Smooth muscle cell of the brain vasculature (primary cell): Measurements from ENCODE around the gene SMAD3.

Source experiments
- DNase-seq: peaks from one replicate; pipeline ENCODE4 v3.0.0-alpha.2; 2012; ENCODE audit warnings: low read depth, low spot score

SMAD3 gene

DNA sequence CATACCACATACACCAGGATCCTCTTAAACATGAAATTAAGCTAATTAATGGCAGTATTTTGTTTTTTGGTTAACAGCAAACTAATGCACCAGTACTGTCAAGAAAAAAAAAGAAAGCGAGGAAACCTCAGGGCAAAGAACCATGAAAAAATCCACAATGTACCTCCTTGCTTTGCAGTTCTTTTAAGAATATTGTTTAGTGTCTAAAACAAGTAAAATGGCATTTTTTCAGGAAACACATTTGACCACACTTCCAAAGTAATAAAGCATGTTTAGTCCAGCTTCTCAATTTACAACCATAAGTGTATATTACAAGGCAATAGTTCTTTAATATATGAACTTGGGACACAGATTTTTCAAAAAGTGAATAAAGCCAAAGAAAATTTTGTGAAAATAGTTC lies 162.4 kb downstream of the SMAD3 start:
- no peak for DNase-seq

DNA sequence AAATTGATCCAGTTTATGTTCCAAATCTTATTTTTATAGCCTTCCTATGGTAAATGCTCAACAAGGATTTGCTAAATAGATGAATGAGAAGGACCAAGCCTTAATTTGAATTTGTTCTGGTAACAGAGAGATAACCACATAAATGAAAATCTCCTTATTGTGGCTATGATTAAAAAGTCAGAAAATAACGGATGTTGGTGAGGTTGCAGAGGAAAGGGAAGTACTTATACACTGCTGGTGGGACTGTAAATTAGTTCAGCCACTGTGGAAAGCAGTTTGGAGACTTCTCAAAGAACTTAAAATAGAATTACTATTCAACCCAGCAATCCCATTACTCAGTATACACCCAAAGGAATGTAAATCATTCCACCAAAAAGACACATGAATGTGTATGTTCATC lies 162.9 kb downstream of the SMAD3 start:
- no peak for DNase-seq

DNA sequence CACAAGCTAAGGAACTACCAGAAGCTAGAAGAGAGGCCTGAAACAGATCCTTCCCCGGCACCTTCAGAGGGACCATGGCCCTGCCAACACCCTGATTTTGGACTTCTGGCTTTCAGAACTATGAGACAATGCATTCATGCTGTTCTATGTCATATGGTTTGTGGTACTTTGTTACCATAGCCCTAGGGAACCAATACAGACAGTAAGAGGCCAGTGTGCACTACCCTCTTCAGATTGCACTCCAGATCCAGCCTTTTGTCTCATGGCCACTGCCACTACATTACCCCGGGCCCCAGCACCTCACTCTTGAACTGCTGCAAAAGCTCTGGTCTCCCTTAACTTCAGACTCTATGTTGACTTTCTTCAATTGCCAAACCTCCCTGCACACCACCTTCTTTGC lies 165.1 kb downstream of the SMAD3 start:
- no peak for DNase-seq

DNA sequence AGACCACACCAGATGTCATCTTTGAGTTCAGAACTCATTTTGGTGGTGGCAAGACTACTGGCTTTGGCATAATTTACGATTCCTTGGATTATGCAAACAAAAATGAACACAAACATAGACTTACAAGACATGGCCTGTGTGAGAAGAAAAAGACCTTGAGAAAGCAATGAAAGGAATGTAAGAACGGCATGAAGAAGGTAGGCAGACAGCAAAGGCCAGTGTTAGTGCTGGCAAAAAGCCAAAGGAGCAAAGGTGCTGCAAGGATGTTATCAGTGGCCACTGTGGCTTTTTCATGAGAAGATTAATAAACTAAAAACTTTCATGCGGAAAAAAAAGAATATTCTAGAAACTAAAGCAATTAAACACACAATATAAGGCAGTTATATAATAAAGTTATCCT lies 167.2 kb downstream of the SMAD3 start:
- DNase-seq = no peak

DNA sequence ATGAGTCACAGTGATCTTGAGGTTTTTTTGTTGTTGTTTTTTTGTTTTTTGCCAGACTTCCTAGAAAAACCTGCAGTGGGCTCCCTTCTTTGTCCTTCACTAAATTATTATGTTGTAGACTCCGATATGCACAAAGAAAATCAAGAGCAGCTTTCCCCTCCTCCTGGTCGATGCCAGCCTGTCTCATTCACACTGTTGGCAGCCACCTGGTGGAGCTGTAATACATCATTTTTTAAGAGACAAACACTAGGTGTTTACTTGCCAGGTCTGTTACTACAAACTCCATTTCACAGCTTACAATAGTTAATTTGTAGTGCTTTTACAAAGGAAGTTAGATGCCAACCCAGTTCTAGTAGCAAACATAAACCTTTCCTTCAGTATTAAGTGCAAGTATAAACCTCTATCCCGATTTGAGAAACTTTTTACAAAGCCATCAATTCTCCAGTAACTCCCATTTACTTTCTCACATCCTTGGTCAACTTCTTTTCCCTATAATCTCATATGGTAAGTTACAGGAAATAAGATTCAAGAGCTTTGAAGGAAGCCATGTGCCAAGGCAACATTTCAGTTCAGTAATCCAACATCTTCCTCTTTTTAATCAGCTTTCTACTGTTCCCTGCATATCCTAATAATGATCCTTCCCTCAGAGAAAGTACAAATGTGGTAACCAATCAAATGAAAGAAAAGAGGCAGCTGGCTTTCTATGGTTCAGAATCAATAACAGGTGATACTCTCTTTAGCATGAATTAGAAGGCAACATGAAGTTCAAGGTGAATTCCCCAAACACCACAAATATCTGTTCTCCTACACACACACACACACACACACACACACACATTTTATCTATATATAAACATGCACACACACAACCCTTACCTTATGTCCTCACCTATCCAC lies 175.1 kb downstream of the SMAD3 start:
- no peak for DNase-seq

DNA sequence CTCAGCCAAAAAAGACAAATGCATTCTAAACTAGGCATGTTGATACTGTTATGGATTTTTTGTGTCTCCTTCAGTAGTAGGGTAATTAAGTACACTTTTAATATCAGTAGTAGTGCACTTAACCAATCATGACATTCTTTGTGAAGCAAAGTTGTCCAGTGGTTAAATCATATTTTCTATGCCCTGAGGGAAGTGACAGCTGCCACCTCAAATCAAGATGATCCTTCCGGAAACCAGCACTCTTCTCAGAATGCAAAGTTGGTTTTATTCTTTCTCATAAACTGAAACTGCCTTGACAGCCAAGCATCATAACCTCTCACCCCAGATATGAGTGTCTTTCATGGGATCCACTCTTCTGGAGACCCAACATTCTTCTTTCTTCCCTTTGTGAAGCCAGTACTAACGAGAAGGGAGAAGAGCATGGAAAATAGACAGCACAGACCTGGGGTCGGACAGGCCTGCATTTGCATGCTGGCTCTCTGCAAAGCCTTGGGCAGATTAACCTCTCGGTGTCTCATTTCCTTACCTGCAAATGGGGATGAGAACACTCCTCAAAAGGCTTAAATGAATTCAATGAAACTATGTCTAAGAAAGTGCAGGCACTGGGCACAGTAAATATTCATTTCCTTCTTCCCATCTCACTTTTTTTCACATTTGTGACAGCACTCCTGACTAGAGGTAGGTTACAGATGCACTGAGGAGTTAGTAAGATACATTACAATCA lies 175.9 kb downstream of the SMAD3 start:
- no peak for DNase-seq

DNA sequence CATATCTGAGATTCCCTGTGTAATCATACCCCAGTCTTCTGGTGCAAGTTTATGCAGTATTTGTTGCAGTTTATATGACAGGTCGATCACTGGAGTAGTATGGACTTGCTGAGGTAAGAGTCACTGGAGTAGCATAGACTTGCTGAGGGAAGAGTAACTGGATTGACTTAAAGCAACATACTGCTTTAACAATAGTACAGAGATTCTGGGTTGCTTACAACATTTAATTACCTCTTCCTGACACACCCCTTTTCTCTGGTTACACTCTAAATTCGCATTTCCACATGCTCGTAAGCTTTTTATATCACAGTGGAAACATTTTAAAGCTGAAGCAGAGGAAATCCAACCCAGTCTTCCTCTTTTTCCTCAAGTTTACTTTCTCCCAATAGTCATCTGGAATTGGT lies 177.3 kb downstream of the SMAD3 start:
- DNase-seq = no peak
